Body of pancreas (tissue), 4 donors: ENCODE measurements around the gene ENTPD2. TPM values are rescaled to one million over a fixed set of nuclear protein-coding genes. Genes with fewer than 3 reads are reported as not detected.

ENCODE experiments used
- ATAC-seq: fragments of 150-250 bp; one replicate; pipeline ENCODE4 v1.9.1; 2016
- DNase-seq, 4 donors: peaks; one replicate each; pipeline ENCODE4 v3.0.0-alpha.2; 2019
- H3K27ac ChIP-seq, 4 donors: fragments of 200-600 bp; sonication (generic); 1 replicate in 3 of 4; 2 replicates in 1 of 4; pipeline versions ENCODE4 v1.5.1 to v1.6.1; 2016 to 2019; ENCODE audit warnings: mild to moderate bottlenecking in 1 of 4, mixed read lengths in 1 of 4, moderate library complexity in 1 of 4
- H3K27me3 ChIP-seq, 2 donors: fragments of 200-600 bp; sonication (generic); one replicate each; pipeline ENCODE4 v1.6.0; 2016; ENCODE audit warnings: mild to moderate bottlenecking in 1 of 2
- H3K36me3 ChIP-seq, 2 donors: fragments of 200-600 bp; sonication (generic); replicated peaks in 1 of 2; 2 replicates each; pipeline ENCODE4 v1.5.1; 2016; ENCODE audit warnings: low read depth in 2 of 2; ENCODE audit not compliant: insufficient read depth in 1 of 2
- H3K4me1 ChIP-seq: fragments of 200-600 bp; sonication (generic); one replicate; pipeline ENCODE4 v1.6.0; 2016
- H3K4me3 ChIP-seq, 2 donors: fragments of 200-600 bp; sonication (generic); 1 replicate in 1 of 2; 2 replicates in 1 of 2; pipeline ENCODE4 v1.5.1; 2016 to 2019
- H3K9me3 ChIP-seq, 3 donors: fragments of 200-600 bp; sonication (generic); 1 replicate in 2 of 3; 2 replicates in 1 of 3; pipeline ENCODE4 v1.5.1; 2016
- POLR2A ChIP-seq, 3 donors: fragments of 450-650 bp; IDR thresholded peaks; one replicate each; pipeline ENCODE4 v1.6.1; 2016; ENCODE audit warnings: antibody characterized with exemption in 3 of 3, mild to moderate bottlenecking in 2 of 3
- WGBS, 2 donors: methylation state at CpG; one replicate each; pipeline ENCODE4 v1.1.5; 2017; 5-methylcytosine and 5-hydroxymethylcytosine counted together
- intact Hi-C: fragments of 100-400 bp; cut with DNase I; formaldehyde crosslinking; loops from one replicate; pipeline ENCODE4 v1.15.1; 2023
- total RNA-seq, 2 donors: library from RNA; depleted of rRNA; stranded (reverse); fragments of >200 nt; gene quantifications; one replicate each; pipeline ENCODE4 v1.1.0, GENCODE V29; 2016
- TF ChIP-seq, protein P1 (sequence below), 7 experiments: fragments of 450-650 bp in 4 of 7; fragments of 200-600 bp in 3 of 7; sonication (generic) in 3 of 7; IDR thresholded peaks; one replicate each; pipeline ENCODE4 v1.5.1; 2016 to 2019; ENCODE audit warnings: antibody characterized with exemption in 7 of 7

The ENTPD2 gene
- total RNA-seq, 2 donors from 2014 or later: 1.3 to 1.6 TPM

DNA sequence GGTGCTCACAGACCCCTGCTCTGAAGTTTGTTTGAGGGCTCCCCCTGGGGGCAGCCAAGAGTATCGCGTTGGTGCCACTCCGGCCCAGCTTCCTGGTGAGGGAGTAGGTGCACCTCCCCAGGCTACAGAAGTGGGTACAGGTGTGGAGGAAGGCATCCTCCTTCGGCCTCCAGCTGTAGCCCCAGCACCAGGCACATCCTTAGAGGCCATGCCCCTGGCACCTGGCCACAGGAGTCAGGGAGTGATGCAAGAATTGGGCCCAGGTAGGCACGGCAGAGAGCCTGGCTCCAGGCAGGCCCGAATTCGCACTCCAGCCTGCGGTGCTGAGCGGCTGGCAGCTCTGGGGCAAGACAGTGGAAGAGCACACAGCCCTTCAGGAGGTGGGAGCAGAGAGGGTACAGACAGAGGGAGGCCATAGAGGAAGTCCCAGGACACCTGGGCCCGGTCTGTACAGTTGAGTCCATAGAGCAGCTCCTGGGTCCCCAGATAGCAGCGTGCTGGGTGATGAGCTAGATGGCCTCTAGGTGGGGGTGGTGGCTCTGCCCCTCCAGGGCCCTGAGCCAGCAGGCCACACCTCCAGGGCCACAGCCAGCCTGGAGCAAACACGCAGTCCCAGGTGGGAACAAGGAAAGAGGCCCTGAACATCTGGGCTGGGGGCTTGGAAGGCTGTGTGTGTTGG, 14.1 kb upstream of the ENTPD2 start:
- intact Hi-C loops: no loop called here
- WGBS, 2 donors: 49 to 69% methylated on average over 7 to 12 of the region's 12 CpGs
- DNase-seq: peak; percentile 84 to 87 (median 84)
- peak; percentile 47 for ATAC-seq
- H3K4me3 ChIP-seq: no peak overlapping the region
- no peak overlapping the region for H3K27ac ChIP-seq
- H3K9me3 ChIP-seq: no peaks in the 10 kb centered on the region
- peaks cover 30% of the 10 kb centered on the region for H3K4me1 ChIP-seq
- TF ChIP-seq POLR2A (IDR thresholded peaks at IDR 0.05): no peak
- TF ChIP-seq, protein P1, sequence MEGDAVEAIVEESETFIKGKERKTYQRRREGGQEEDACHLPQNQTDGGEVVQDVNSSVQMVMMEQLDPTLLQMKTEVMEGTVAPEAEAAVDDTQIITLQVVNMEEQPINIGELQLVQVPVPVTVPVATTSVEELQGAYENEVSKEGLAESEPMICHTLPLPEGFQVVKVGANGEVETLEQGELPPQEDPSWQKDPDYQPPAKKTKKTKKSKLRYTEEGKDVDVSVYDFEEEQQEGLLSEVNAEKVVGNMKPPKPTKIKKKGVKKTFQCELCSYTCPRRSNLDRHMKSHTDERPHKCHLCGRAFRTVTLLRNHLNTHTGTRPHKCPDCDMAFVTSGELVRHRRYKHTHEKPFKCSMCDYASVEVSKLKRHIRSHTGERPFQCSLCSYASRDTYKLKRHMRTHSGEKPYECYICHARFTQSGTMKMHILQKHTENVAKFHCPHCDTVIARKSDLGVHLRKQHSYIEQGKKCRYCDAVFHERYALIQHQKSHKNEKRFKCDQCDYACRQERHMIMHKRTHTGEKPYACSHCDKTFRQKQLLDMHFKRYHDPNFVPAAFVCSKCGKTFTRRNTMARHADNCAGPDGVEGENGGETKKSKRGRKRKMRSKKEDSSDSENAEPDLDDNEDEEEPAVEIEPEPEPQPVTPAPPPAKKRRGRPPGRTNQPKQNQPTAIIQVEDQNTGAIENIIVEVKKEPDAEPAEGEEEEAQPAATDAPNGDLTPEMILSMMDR (IDR thresholded peaks at IDR 0.05): peak; percentile 56 to 94 (median 86)
- H3K27me3 ChIP-seq: no peaks in the 10 kb centered on the region
- H3K36me3 ChIP-seq: no peaks in the 10 kb centered on the region

GRCh38 chr9:137066096-137066861, 12.4 kb upstream of the ENTPD2 start:
- no peaks in the 10 kb centered on the region for H3K9me3 ChIP-seq
- H3K4me3 ChIP-seq: no peak overlapping the region
- no peaks in the 10 kb centered on the region for H3K36me3 ChIP-seq
- no peak for DNase-seq
- peaks cover 26% of the 10 kb centered on the region for H3K4me1 ChIP-seq
- intact Hi-C loops: no loop called here
- TF ChIP-seq POLR2A (IDR thresholded peaks at IDR 0.05): no peak
- TF ChIP-seq, protein P1 (IDR thresholded peaks at IDR 0.05): no peak
- 77 to 86% methylated on average over 9 to 26 of the region's 26 CpGs for WGBS, 2 donors
- no peak overlapping the region for H3K27ac ChIP-seq
- no peak for ATAC-seq
- H3K27me3 ChIP-seq: no peaks in the 10 kb centered on the region

DNA sequence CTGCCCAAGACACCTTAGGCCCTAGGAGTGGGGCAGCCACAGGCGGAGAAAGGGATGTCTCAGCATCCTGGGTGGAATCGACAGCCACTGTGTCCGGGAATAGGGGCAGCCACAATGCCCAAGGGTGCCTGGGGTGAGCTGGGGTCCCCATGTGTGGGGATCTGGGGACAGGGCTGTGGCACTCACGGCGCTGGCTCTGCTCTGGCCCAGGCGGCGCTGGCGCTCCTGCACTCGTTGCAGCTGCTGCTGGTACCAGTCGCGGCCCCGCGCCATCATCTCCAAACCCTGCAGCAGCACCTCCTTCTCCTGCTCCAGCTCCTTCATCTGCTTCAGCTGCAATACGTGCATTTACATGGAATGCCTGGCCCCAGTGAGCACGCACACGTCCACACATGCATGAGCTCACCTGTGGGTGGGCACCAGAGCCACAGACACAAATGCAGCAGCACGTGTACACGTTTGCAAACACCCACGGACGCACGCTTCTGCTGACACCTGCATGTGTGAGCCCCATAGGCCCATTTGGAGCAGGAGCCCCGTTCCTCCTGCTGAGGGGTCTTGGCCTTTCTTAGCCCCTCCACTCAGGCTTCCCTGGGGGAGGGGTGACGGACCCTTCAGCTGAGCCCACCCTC, 11.6 kb upstream of the ENTPD2 start:
- Histone ChIP-seq H3K4me3 (no peak overlapping the region), H3K27me3 (no peaks in the 10 kb centered on the region), H3K27ac (no peak overlapping the region), H3K36me3 (no peaks in the 10 kb centered on the region), H3K4me1 (peaks cover 18% of the 10 kb centered on the region), H3K9me3 (no peaks in the 10 kb centered on the region)
- no peak for DNase-seq
- intact Hi-C loops: loop anchor here (2.0 kb wide), 1 partner anchor 17 kb away; no protein-coding TSS in a partner anchor
- no peak for ATAC-seq
- TF ChIP-seq, protein P1 (IDR thresholded peaks at IDR 0.05): no peak
- TF ChIP-seq POLR2A (IDR thresholded peaks at IDR 0.05): no peak
- 91 to 100% methylated on average over 2 to 23 of the region's 23 CpGs for WGBS, 2 donors

GRCh38 chr9:137064880-137065164, 11.0 kb upstream of the ENTPD2 start:
- Histone ChIP-seq H3K9me3 (no peaks in the 10 kb centered on the region), H3K4me3 (no peak overlapping the region), H3K36me3 (no peaks in the 10 kb centered on the region), H3K27me3 (no peaks in the 10 kb centered on the region), H3K4me1 (peaks cover 12% of the 10 kb centered on the region), H3K27ac (no peak overlapping the region)
- WGBS, 2 donors: 75 to 87% methylated on average over 11 to 12 of the region's 12 CpGs
- TF ChIP-seq, protein P1 (IDR thresholded peaks at IDR 0.05): no peak
- TF ChIP-seq POLR2A (IDR thresholded peaks at IDR 0.05): no peak
- DNase-seq (no peak), ATAC-seq (no peak)
- intact Hi-C loops: loop anchor here (2.0 kb wide), 1 partner anchor 16 kb away; no protein-coding TSS in a partner anchor
